BE2C (cell line): ENCODE data around the gene OSBP. TPM values are rescaled to one million over a fixed set of nuclear protein-coding genes. Genes with fewer than 3 reads are reported as not detected.

Experiments used
- DNase-seq: peaks from one replicate; pipeline ENCODE4 v3.0.0-alpha.2; 2020
- H3K27me3 ChIP-seq: fragments of 250-450 bp; sonication (Bioruptor Pico); 2 replicates; pipeline ENCODE4 v1.5.1; 2020; ENCODE audit warnings: mild to moderate bottlenecking
- H3K36me3 ChIP-seq: fragments of 250-450 bp; sonication (Bioruptor Pico); 2 replicates; pipeline ENCODE4 v1.5.1; 2020; ENCODE audit warnings: mild to moderate bottlenecking
- H3K4me1 ChIP-seq: fragments of 250-450 bp; sonication (Bioruptor Pico); 2 replicates; pipeline ENCODE4 v1.5.1; 2020
- H3K4me3 ChIP-seq: 2 replicates; pipeline ENCODE4 v1.5.1; 2011; ENCODE audit warnings: low read depth, low read length
- H3K9me3 ChIP-seq: fragments of 250-450 bp; sonication (Bioruptor Pico); 2 replicates; pipeline ENCODE4 v1.5.1; 2020
- polyA plus RNA-seq: library from polyadenylated mRNA; unstranded; fragments of >200 nt; gene quantifications from one replicate; pipeline ENCODE4 v1.2.1, GENCODE V29; 2012; ENCODE audit warnings: low read depth, missing spikeins; ENCODE audit not compliant: insufficient read length, insufficient read depth
- TF ChIP-seq, protein P1 (sequence below): IDR thresholded peaks from 2 replicates; pipeline ENCODE4 v1.5.1; 2012; ENCODE audit warnings: mild to moderate bottlenecking, low read depth, low read length

Gene OSBP, protein sequence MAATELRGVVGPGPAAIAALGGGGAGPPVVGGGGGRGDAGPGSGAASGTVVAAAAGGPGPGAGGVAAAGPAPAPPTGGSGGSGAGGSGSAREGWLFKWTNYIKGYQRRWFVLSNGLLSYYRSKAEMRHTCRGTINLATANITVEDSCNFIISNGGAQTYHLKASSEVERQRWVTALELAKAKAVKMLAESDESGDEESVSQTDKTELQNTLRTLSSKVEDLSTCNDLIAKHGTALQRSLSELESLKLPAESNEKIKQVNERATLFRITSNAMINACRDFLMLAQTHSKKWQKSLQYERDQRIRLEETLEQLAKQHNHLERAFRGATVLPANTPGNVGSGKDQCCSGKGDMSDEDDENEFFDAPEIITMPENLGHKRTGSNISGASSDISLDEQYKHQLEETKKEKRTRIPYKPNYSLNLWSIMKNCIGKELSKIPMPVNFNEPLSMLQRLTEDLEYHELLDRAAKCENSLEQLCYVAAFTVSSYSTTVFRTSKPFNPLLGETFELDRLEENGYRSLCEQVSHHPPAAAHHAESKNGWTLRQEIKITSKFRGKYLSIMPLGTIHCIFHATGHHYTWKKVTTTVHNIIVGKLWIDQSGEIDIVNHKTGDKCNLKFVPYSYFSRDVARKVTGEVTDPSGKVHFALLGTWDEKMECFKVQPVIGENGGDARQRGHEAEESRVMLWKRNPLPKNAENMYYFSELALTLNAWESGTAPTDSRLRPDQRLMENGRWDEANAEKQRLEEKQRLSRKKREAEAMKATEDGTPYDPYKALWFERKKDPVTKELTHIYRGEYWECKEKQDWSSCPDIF
- polyA plus RNA-seq: 17.5 TPM

DNA sequence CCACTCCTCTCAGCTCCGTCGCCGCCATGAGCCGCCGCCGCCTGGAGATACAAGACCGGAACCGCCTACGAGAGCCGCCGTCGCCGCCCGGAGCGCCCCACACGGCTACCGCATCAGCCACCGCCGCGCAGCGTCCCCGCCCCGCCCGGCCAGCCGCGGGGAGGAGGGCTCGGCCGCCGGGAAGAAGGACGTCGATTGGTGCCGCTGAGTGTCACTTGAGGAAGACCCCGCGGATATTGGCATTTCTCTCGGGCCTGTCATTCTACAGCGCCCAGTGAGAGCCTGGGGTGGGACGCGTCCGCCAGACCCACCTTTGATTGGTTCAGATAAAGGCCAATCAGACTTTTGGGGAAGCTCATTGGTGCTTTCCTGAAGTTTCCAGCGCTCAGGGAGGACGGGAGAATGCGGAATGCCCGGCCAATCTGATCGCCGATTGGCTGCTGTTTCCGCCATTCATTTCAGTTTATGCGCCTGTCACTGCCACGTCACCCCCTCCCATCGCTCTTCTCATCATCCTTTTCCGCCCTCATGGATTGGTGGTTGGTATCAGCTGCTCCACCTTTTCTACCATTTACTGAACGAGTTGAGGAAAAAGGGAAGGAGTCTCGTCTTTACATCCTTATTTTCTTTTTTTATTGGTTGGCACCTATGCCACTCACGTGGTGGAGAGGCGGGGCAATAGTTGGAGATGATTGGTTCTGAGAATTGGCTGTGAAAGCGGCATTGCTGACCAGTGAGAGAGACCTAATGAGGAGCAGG, at the start of gene OSBP:
OSBP (minus strand) TSS at position 138 of the 759 bp plus-strand sequence; CDS start at position 28, 110 bp downstream.
- TF ChIP-seq, protein P1, sequence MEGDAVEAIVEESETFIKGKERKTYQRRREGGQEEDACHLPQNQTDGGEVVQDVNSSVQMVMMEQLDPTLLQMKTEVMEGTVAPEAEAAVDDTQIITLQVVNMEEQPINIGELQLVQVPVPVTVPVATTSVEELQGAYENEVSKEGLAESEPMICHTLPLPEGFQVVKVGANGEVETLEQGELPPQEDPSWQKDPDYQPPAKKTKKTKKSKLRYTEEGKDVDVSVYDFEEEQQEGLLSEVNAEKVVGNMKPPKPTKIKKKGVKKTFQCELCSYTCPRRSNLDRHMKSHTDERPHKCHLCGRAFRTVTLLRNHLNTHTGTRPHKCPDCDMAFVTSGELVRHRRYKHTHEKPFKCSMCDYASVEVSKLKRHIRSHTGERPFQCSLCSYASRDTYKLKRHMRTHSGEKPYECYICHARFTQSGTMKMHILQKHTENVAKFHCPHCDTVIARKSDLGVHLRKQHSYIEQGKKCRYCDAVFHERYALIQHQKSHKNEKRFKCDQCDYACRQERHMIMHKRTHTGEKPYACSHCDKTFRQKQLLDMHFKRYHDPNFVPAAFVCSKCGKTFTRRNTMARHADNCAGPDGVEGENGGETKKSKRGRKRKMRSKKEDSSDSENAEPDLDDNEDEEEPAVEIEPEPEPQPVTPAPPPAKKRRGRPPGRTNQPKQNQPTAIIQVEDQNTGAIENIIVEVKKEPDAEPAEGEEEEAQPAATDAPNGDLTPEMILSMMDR: no peak

DNA sequence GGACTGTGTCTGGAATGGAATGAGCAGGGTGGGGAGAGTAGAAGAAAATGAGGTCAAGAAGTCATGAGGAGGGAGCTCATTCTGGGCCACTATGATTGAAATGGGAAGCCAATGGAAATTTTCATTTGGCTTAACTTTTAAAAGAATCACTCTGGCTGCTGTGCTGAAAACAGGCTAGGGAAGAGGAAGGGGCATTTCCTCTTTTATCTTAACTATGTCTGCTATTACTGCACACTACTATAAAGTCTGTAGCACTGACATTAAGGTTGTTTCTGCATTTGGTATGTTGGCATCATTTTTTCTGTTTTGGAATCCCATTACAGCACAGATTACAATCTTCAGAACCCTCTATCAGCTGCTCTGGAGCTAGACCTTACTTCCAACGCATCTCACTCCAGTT, 45.0 kb upstream of the OSBP start:
- H3K27me3 ChIP-seq: no peaks in the 10 kb centered on the region
- H3K36me3 ChIP-seq: no peaks in the 10 kb centered on the region; the same call in 1 of the 2 replicates
- no peaks in the 10 kb centered on the region for H3K4me1 ChIP-seq
- H3K9me3 ChIP-seq: no peaks in the 10 kb centered on the region
- DNase-seq: no peak
- TF ChIP-seq, protein P1: no peak
- no peak overlapping the region for H3K4me3 ChIP-seq

More for the DNA sequence above, at the start of gene OSBP:
- DNase-seq: peak; percentile 90
- H3K9me3 ChIP-seq: no peaks in the 10 kb centered on the region
- peak within 1 kb of the TSS; percentile 82 for H3K4me3 ChIP-seq
- H3K36me3 ChIP-seq: no peaks in the 10 kb centered on the region
- H3K4me1 ChIP-seq: no peaks in the 10 kb centered on the region
- no peaks in the 10 kb centered on the region for H3K27me3 ChIP-seq

DNA sequence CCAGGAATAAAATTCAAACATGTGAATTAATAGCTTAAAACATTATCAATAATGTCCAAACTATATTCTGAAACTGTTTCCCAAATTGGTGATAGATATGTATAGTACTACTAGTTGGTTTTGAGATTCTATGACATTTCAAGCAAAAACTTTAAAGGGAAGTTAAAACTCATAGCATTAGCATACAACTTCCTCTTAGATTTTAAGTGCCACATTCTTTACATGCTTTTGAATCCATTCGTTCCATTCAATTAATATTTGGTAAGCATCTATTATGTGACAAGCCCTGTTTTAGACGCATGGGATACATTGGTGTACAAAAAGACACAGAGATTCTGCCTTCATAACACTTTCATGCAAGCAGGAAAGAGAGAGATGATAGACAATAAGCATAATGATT, 44.4 kb upstream of the OSBP start:
- H3K36me3 ChIP-seq: peaks cover 3% of the 10 kb centered on the region; the same call in 1 of the 2 replicates
- H3K4me1 ChIP-seq: no peaks in the 10 kb centered on the region
- no peaks in the 10 kb centered on the region for H3K9me3 ChIP-seq
- no peak for DNase-seq
- TF ChIP-seq, protein P1: no peak
- no peak overlapping the region for H3K4me3 ChIP-seq
- no peaks in the 10 kb centered on the region for H3K27me3 ChIP-seq

DNA sequence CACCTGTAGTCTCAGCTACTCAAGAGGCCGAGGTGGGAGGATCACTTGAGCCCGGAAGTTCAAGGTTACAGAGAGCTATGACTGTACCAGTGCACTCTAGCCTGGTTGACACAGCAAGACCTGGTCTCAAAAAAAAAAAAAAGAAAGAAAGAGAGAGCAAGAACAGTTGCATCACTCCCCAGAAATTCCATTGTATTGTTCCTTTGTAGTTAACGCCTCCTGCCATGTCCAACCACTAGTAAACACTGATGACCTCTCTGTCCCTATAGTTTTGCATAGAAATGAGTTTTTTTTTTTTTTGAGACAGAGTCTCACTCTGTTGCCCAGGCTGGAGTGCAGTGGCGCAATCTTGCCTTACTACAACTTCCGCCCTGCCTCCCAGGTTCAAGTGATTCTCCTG, 42.5 kb upstream of the OSBP start:
- H3K4me1 ChIP-seq: no peaks in the 10 kb centered on the region
- TF ChIP-seq, protein P1: no peak
- H3K36me3 ChIP-seq: peaks cover 8% of the 10 kb centered on the region
- no peaks in the 10 kb centered on the region for H3K9me3 ChIP-seq
- H3K27me3 ChIP-seq: no peaks in the 10 kb centered on the region
- no peak for DNase-seq
- no peak overlapping the region for H3K4me3 ChIP-seq

DNA sequence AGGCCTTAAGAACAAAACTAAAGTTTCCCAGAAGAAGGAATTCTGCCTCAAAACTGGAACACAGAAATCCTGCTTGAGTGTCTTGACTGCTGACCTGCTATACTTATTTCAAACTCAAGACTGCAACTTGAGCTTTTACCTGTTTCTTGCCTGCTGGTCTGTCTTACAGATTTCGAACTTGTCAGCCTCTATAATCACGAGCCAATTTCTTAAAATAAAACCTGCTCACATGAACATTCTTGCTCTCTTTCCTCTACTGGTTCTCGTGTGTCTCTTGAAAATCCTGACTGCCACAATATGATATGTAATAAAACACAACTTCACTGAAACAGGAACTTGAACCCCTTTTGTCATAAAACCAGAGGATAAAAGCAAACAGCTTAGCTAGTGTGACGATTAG, 39.3 kb upstream of the OSBP start:
- peaks cover 12% of the 10 kb centered on the region for H3K36me3 ChIP-seq

More for the DNA sequence above, 39.3 kb upstream of the OSBP start:
- Histone ChIP-seq H3K4me1 (no peaks in the 10 kb centered on the region), H3K4me3 (no peak overlapping the region), H3K27me3 (no peaks in the 10 kb centered on the region), H3K9me3 (no peaks in the 10 kb centered on the region)
- DNase-seq: no peak
- TF ChIP-seq, protein P1: no peak
